ENCODE results near the gene SERPINI1. TPM values are rescaled to one million over a fixed set of nuclear protein-coding genes. Genes with fewer than 3 reads are reported as not detected.

SERPINI1 gene
- total and polyA plus RNA-seq, 2 of the 8 experiments (the other 6 are each of a cell fraction or from before 2014, with no cell fraction given): 5.3 to 9.9 TPM

GRCh38 chr3:167743799-167744198 is 8.3 kb downstream of the SERPINI1 start:
- WGBS, 2 experiments (ENCODE audit: extremely low coverage in 1 of 2, insufficient coverage in 1 of 2, insufficient read length in 1 of 2, insufficient replicate concordance in 2 of 2, low coverage in 1 of 2, low lambda C conversion rate in 2 of 2, missing lambda C conversion rate in 1 of 2): 86% methylated on average over 2 of the region's 2 CpGs; no CpG with 5 or more reads in 1 of the 2 experiments
- Histone ChIP-seq H3K4ac (replicated peaks; ENCODE audit: insufficient read length, low read depth, low read length) (no peak overlapping the region), H3K9me3 (ENCODE audit: insufficient read depth in 2 of 2, low read depth in 1 of 2, low read length in 1 of 2) (no peaks in the 10 kb centered on the region), H3K79me1 (ENCODE audit: low read depth, low read length) (no peaks in the 10 kb centered on the region), H3K23me2 (ENCODE audit: low read depth, low read length) (no peaks in the 10 kb centered on the region), H3K27me3 (replicated peaks in 1 of 4; ENCODE audit: control insufficient read depth in 3 of 4, extremely low read depth in 1 of 4, insufficient read depth in 3 of 4, low read length in 3 of 4) (no peaks in the 10 kb centered on the region), H2AK5ac (ENCODE audit: low read depth, low read length) (no peak overlapping the region), H3K27ac (ENCODE audit: low read depth, low read length) (no peak overlapping the region), H4K20me1 (replicated peaks in 1 of 2; ENCODE audit: control insufficient read depth in 1 of 2, insufficient read depth in 2 of 2, low read length in 2 of 2) (no peaks in the 10 kb centered on the region), H4K8ac (ENCODE audit: extremely low read depth, insufficient read depth, low read length) (no peak overlapping the region), H2BK5ac (ENCODE audit: low read depth, low read length) (no peak overlapping the region), H3K4me3 (ENCODE audit: extremely low read depth in 1 of 4, insufficient read depth in 2 of 4, low read depth in 3 of 4, low read length in 4 of 4) (no peak overlapping the region), H3K4me2 (ENCODE audit: insufficient read depth in 1 of 2, low read depth in 2 of 2, low read length in 2 of 2) (no peak overlapping the region), H2BK15ac (ENCODE audit: low read length) (no peak overlapping the region), H2BK12ac (ENCODE audit: low read depth, low read length) (no peak overlapping the region), H4K91ac (replicated peaks; ENCODE audit: insufficient read length, low read length) (no peak overlapping the region), H4K5ac (ENCODE audit: insufficient read length, low read depth, low read length) (no peak overlapping the region), H2AFZ (ENCODE audit: low read length) (no peak overlapping the region), H3K79me2 (ENCODE audit: control insufficient read depth in 1 of 2, insufficient read depth in 2 of 2, low read length in 2 of 2) (peaks cover 0 to 15% of the 10 kb centered on the region in 2 experiments; a peak in 2 of 4 replicates), H2BK20ac (ENCODE audit: low read length) (no peak overlapping the region), H3K4me1 (replicated peaks in 1 of 4; ENCODE audit: control insufficient read depth in 3 of 4, insufficient read depth in 4 of 4, low read length in 3 of 4) (no peaks in the 10 kb centered on the region), H3K56ac (replicated peaks; ENCODE audit: insufficient read length, low read depth, low read length) (no peak overlapping the region), H3K23ac (ENCODE audit: insufficient read length) (no peak overlapping the region), H2BK120ac (replicated peaks; ENCODE audit: low read depth, low read length) (no peak overlapping the region), H3K36me3 (ENCODE audit: control insufficient read depth in 2 of 4, insufficient read depth in 4 of 4, low read length in 3 of 4) (no peaks in the 10 kb centered on the region; a peak in 1 of 8 replicates), H3K18ac (ENCODE audit: extremely low read depth, low read length) (no peak overlapping the region), H3K9ac (replicated peaks in 1 of 4; ENCODE audit: extremely low read depth in 1 of 4, low read depth in 3 of 4, low read length in 3 of 4) (no peak overlapping the region), H3K14ac (ENCODE audit: insufficient read length) (no peak overlapping the region)
- TF ChIP-seq SP1 (IDR thresholded peaks at IDR 0.05; ENCODE audit: low read depth, low read length) (no peak), SP2 (IDR thresholded peaks at IDR 0.05; ENCODE audit: low read length) (no peak), CEBPB (IDR thresholded peaks at IDR 0.05; ENCODE audit: low read depth, low read length) (no peak), SUZ12 (IDR thresholded peaks at IDR 0.05; ENCODE audit: low read length) (no peak), BACH1 (IDR thresholded peaks at IDR 0.05; ENCODE audit: low read length) (no peak), KDM4A (IDR thresholded peaks at IDR 0.05; ENCODE audit: low read depth, low read length, severe bottlenecking) (no peak), TAF7 (optimal IDR thresholded peaks at IDR 0.05; ENCODE audit: borderline replicate concordance, low read depth, low read length) (no peak)
- FAIRE-seq (no peak), DNase-seq (ENCODE audit: low read depth in 1 of 2, low spot score in 2 of 2) (no peak)
- ChIA-PET POLR2A (ENCODE audit: partially characterized antibody) (no interaction called here), CTCF (ENCODE audit: partially characterized antibody) (interaction anchor here (1.6 kb wide), 1 partner anchor 13 kb away, joined by 5 read pairs; no protein-coding TSS in a partner anchor)

Measured in H1 (cell line).